GM12878 (cell line): Measurements from ENCODE around the gene SLC22A23. TPM values are rescaled to one million over a fixed set of nuclear protein-coding genes. Genes with fewer than 3 reads are reported as not detected.

Experiments
- ATAC-seq: fragments of 200-7000 bp; cut with Tn5 transposase; 3 replicates; pipeline ENCODE4 v1.9.1; 2020; ENCODE audit warnings: mild to moderate bottlenecking, moderate library complexity
- BruUV-seq: library from RNA; stranded (reverse); fragments of 400-500 nt; replicated peaks from 2 replicates; lab custom pipeline; 2021; lab: Mats Ljungman, UMichigan
- CTCF ChIA-PET: fragments of 300-600 bp; sonication (Branson Sonifier 250); formaldehyde crosslinking; extraction: SDS; loops from one replicate; lab custom pipeline; 2021; ENCODE audit warnings: inconsistent platforms; lab: Yijun Ruan, JAX
- POLR2A ChIA-PET: fragments of 350-600 bp; formaldehyde crosslinking; extraction: SDS; loops from one replicate; lab custom pipeline; 2021; ENCODE audit warnings: inconsistent platforms; lab: Charles Lee
- RAD21 ChIA-PET: fragments of 300-600 bp; sonication (Branson Sonifier 250); formaldehyde crosslinking; loops from one replicate; lab custom pipeline; 2023; ENCODE audit warnings: antibody characterized with exemption; ENCODE audit not compliant: unreplicated experiment; lab: Charles Lee
- SMC1A ChIA-PET: fragments of 300-600 bp; sonication (Branson Sonifier 250); formaldehyde crosslinking; loops from one replicate; lab custom pipeline; 2023; ENCODE audit not compliant: unreplicated experiment, uncharacterized antibody; lab: Charles Lee
- DNase-seq: peaks from one replicate; pipeline ENCODE4 v3.0.0-alpha.2; 2011; ENCODE audit warnings: low read depth, low spot score
- FAIRE-seq: peaks from 3 replicates; lab custom pipeline; 2011; peaks lifted over from hg19 to GRCh38; lab: Jason Lieb, UNC
- H2AFZ ChIP-seq: 2 replicates; pipeline ENCODE4 v1.6.0; 2011; ENCODE audit warnings: low read depth, low read length, control low read depth; ENCODE audit not compliant: control insufficient read depth
- H3K27ac ChIP-seq: 2 replicates; pipeline ENCODE4 v1.5.1; 2011; ENCODE audit warnings: control low read depth; ENCODE audit not compliant: control insufficient read depth, insufficient read depth
- H3K27me3 ChIP-seq, 2 experiments: replicated peaks in 1 of 2; 2 replicates each; pipeline versions ENCODE4 v1.6.0 to v1.6.1; 2011; ENCODE audit warnings: low read length in 1 of 2; ENCODE audit not compliant: control insufficient read depth in 2 of 2, insufficient read depth in 2 of 2
- H3K36me3 ChIP-seq, 2 experiments: 2 replicates each; pipeline ENCODE4 v1.5.1; 2011; ENCODE audit warnings: low read length in 1 of 2; ENCODE audit not compliant: control insufficient read depth in 2 of 2, insufficient read depth in 2 of 2
- H3K4me1 ChIP-seq: 2 replicates; pipeline ENCODE4 v1.6.1; 2011; ENCODE audit warnings: mild to moderate bottlenecking, low read length, moderate library complexity, mixed read lengths; ENCODE audit not compliant: control insufficient read depth, insufficient read depth
- H3K4me2 ChIP-seq: 2 replicates; pipeline ENCODE4 v1.6.0; 2011; ENCODE audit warnings: control low read depth; ENCODE audit not compliant: control insufficient read depth, insufficient read depth
- H3K4me3 ChIP-seq: fragments of 200-600 bp; sonication (generic); 2 replicates; pipeline ENCODE4 v1.5.1; 2016
- H3K79me2 ChIP-seq: 2 replicates; pipeline ENCODE4 v1.6.0; 2011; ENCODE audit warnings: low read length; ENCODE audit not compliant: control insufficient read depth, insufficient read depth
- H3K9ac ChIP-seq: 2 replicates; pipeline ENCODE4 v1.8.0; 2011; ENCODE audit warnings: low read length, control low read depth, mixed read lengths; ENCODE audit not compliant: control insufficient read depth, insufficient read depth
- H3K9me3 ChIP-seq: replicated peaks from 3 replicates; pipeline ENCODE4 v1.5.1; 2011; ENCODE audit warnings: mild to moderate bottlenecking, low read length; ENCODE audit not compliant: control insufficient read depth, insufficient read depth
- H4K20me1 ChIP-seq: 2 replicates; pipeline ENCODE4 v1.6.0; 2011; ENCODE audit not compliant: control insufficient read depth, insufficient read depth
- BHLHE40 ChIP-seq, 2 experiments: fragments of 450-650 bp in 1 of 2; IDR thresholded peaks; 2 replicates each; pipeline ENCODE4 v1.6.1; 2011 to 2017; ENCODE audit warnings: low read depth in 2 of 2, borderline replicate concordance in 1 of 2, improper control_type of control experiment in 1 of 2, low read length in 1 of 2, mild to moderate bottlenecking in 1 of 2
- JUNB ChIP-seq: IDR thresholded peaks from 2 replicates; pipeline ENCODE4 v1.6.1; 2016; ENCODE audit warnings: antibody characterized with exemption, mild to moderate bottlenecking
- NFYA ChIP-seq: IDR thresholded peaks from 2 replicates; pipeline ENCODE4 v1.6.1; 2011; ENCODE audit warnings: low read depth, mild to moderate bottlenecking, low read length, improper control_type of control experiment, borderline replicate concordance
- PAX8 ChIP-seq: fragments of 450-650 bp; IDR thresholded peaks from 2 replicates; pipeline ENCODE4 v1.6.1; 2017; ENCODE audit warnings: mild to moderate bottlenecking, moderate library complexity
- RCOR1 ChIP-seq: conservative IDR thresholded peaks from 2 replicates; pipeline ENCODE4 v1.6.1; 2012; ENCODE audit warnings: low read depth, low read length, improper control_type of control experiment
- RELA ChIP-seq: fragments of 450-650 bp; IDR thresholded peaks from 2 replicates; pipeline ENCODE4 v1.8.0; 2014; ENCODE audit warnings: borderline replicate concordance; ENCODE audit not compliant: partially characterized antibody
- SPI1 ChIP-seq: IDR thresholded peaks from 2 replicates; pipeline ENCODE4 v1.6.1; 2011; ENCODE audit warnings: low read depth, mild to moderate bottlenecking, low read length, moderate library complexity, borderline replicate concordance; ENCODE audit not compliant: insufficient read depth
- TBL1XR1 ChIP-seq: IDR thresholded peaks from 2 replicates; pipeline ENCODE4 v1.6.1; 2012; ENCODE audit warnings: low read depth, low read length, improper control_type of control experiment
- TCF7 ChIP-seq: IDR thresholded peaks from 2 replicates; pipeline ENCODE4 v1.6.1; 2014; ENCODE audit warnings: antibody characterized with exemption, borderline replicate concordance
- WGBS: methylation state at CpG from one replicate; pipeline ENCODE4 v1.1.6; 2016; ENCODE audit warnings: low lambda C conversion rate; ENCODE audit not compliant: insufficient replicate concordance, insufficient coverage; ENCODE audit errors: missing lambda C conversion rate; 5-methylcytosine and 5-hydroxymethylcytosine counted together
- in situ Hi-C: fragments of 300-500 bp; cut with MboI; formaldehyde crosslinking; loops from 9 replicates; pipeline ENCODE4 v1.14.3; 2018; ENCODE audit warnings: mixed read lengths
- intact Hi-C: fragments of 100-400 bp; cut with micrococcal nuclease; formaldehyde crosslinking; loops from one replicate; pipeline ENCODE4 v1.14.2; 2022; ENCODE audit not compliant: unreplicated experiment
- polyA plus RNA-seq, 11 experiments: library from polyadenylated mRNA; depleted of rRNA in 4 of 11; unstranded in 6 of 11; stranded (reverse) in 5 of 11; fragments of >200 nt; fragmentation: Nextera tagmentation in 4 of 11; fragmentation: Illumina TruSeq in 1 of 11; extraction: Ambion mirVana in 4 of 11; extraction: Trizol in 1 of 11; gene quantifications; 1 replicate in 1 of 11; 2 replicates in 10 of 11; pipeline versions ENCODE4 v1.2.1 to v1.2.3, GENCODE V29; 2011 to 2016; ENCODE audit warnings: inconsistent platforms in 2 of 11, missing spikeins in 2 of 11, low read depth in 1 of 11
- total RNA-seq, 4 experiments: library from RNA; depleted of rRNA in 3 of 4; stranded (reverse); fragments of >200 nt in 3 of 4; fragmentation: Illumina TruSeq in 1 of 4; extraction: Trizol in 1 of 4; gene quantifications; 2 replicates each; pipeline versions ENCODE4 v1.2.1 to v1.2.3, GENCODE V29; 2013 to 2021

The SLC22A23 gene
- total and polyA plus RNA-seq, 10 of the 15 experiments (the other 5 are each of a cell fraction or from before 2014, with no cell fraction given), result 0.20 to 2.4 (median 0.74) TPM

DNA sequence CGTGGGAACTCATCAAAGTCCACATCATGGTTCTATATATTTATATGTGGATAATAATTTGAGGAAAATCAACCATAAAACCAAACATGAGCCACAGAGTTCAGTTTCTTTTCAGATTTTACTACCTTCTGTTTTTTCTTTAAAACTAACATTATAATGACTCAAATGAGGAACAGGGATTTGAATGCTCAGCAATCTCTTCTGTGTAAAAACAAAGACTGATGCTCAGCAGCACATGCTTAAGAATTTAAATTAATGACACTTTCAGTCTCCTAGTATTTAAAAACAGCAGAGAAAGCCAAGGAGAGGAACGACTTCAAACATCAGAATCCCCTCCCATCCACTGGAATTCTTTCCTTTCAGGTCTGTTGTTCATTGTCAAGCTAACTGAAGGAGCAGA lies 125.4 kb downstream of the SLC22A23 start:
- 3% methylated on average over 2 of the region's 2 CpGs for WGBS
- H3K27me3 ChIP-seq, result no peaks in the 10 kb centered on the region
- no TSS peak for BruUV-seq
- ChIA-PET POLR2A (interaction anchor here (1.0 kb wide), 1 partner anchor 12 kb away, joined by 4 read pairs; no protein-coding TSS in a partner anchor), CTCF (interaction anchor here (1.5 kb wide), 2 partner anchors 9 to 32 kb away, joined by 4 read pairs; no protein-coding TSS in a partner anchor), RAD21 (interaction anchor here (1.3 to 1.7 kb wide), 4 partner anchors 50 to 57 kb away, joined by 3 to 4 read pairs (median 4); no protein-coding TSS in a partner anchor)
- H3K9me3 ChIP-seq, result no peaks in the 10 kb centered on the region
- H3K4me2 ChIP-seq, result no peak overlapping the region
- peaks cover 19% of the 10 kb centered on the region for H3K4me1 ChIP-seq
- no peak for FAIRE-seq
- no peak overlapping the region for H3K4me3 ChIP-seq
- H3K9ac ChIP-seq, result no peak overlapping the region
- in situ Hi-C loops (no loop called here), intact Hi-C loops (loop anchor here (5.0 kb wide), 1 partner anchor 51 kb away; no protein-coding TSS in a partner anchor)
- H3K27ac ChIP-seq, result no peak overlapping the region
- DNase-seq, result no peak
- TF ChIP-seq TBL1XR1 (no peak), PAX8 (no peak), SPI1 (peak; percentile 67), JUNB (peak; percentile 38), RCOR1 (0 out of 2 replicates have a peak, but pooled peaks have one; percentile 35), NFYA (no peak), BHLHE40 (IDR thresholded peaks at IDR 0.05; ENCODE audit: borderline replicate concordance in 1 of 2, low read depth in 2 of 2, low read length in 1 of 2) (peak; percentile 27 to 55; a peak in 2 of 4 replicates), RELA (no peak), TCF7 (no peak)
- TF ChIP-seq, all 136 proteins: peak for 4
- H2AFZ ChIP-seq, result no peak overlapping the region
- no peak for ATAC-seq
- H3K36me3 ChIP-seq, result no peaks in the 10 kb centered on the region
- SMC1A ChIA-PET, result interaction anchor here (0.7 to 6.2 kb wide), 11 partner anchors 9 to 147 kb away, joined by 3 to 44 read pairs (median 4); no protein-coding TSS in a partner anchor
- no peaks in the 10 kb centered on the region for H4K20me1 ChIP-seq
- no peaks in the 10 kb centered on the region for H3K79me2 ChIP-seq
